Measurements from ENCODE around the gene TNS4.

- TF ChIP-seq POLR2A (IDR thresholded peaks at IDR 0.05) (no peak), CTCF (IDR thresholded peaks at IDR 0.05) (no peak)
Measured at GRCh38 chr17:40466298-40466971, 35.0 kb downstream of the TNS4 start.

All from stomach (tissue), 4 donors.